HepG2 (cell line): ENCODE results near the gene QKI. TPM values are rescaled to one million over a fixed set of nuclear protein-coding genes. Genes with fewer than 3 reads are reported as not detected.

Source experiments
- ATAC-seq: fragments of 200-7000 bp; cut with Tn5 transposase; 3 replicates; pipeline ENCODE4 v1.9.1; 2020; ENCODE audit warnings: mild to moderate bottlenecking, moderate library complexity
- BruUV-seq: library from RNA; stranded (reverse); fragments of 400-500 nt; replicated peaks from 2 replicates; lab custom pipeline; 2021; lab: Mats Ljungman, UMichigan
- CTCF ChIA-PET: fragments of 300-600 bp; formaldehyde crosslinking; extraction: SDS; loops from one replicate; lab custom pipeline; 2021; ENCODE audit warnings: low total read pairs, inconsistent platforms, low intra/inter-chr PET ratio; lab: Yijun Ruan, JAX
- POLR2A ChIA-PET: fragments of 350-600 bp; sonication (Branson Sonifier 250); formaldehyde crosslinking; loops from one replicate; lab custom pipeline; 2020; ENCODE audit warnings: antibody characterized with exemption, inconsistent platforms; lab: Yijun Ruan, JAX
- DNase-seq: peaks from one replicate; pipeline ENCODE4 v3.0.0-alpha.2; 2015; ENCODE audit warnings: low spot score
- FAIRE-seq: peaks from 3 replicates; lab custom pipeline; 2011; peaks lifted over from hg19 to GRCh38; lab: Jason Lieb, UNC
- H2AFZ ChIP-seq: one replicate; pipeline ENCODE4 v1.6.1; 2011; ENCODE audit warnings: low read length, inconsistent platforms
- H3K27ac ChIP-seq: fragments of 300-600 bp; 3 replicates; pipeline ENCODE4 v1.8.0; 2011; ENCODE audit warnings: mixed run types, mild to moderate bottlenecking, mixed read lengths, low read length, inconsistent platforms; ENCODE audit not compliant: insufficient read depth; ENCODE audit errors: extremely low read length
- H3K27me3 ChIP-seq, 2 experiments: fragments of 200-600 bp in 1 of 2; 2 replicates in 1 of 2; 3 replicates in 1 of 2; pipeline versions ENCODE4 v1.6.0 to v1.8.0; 2011; ENCODE audit warnings: low read length in 2 of 2, mild to moderate bottlenecking in 2 of 2, moderate library complexity in 2 of 2, inconsistent platforms in 1 of 2; ENCODE audit not compliant: insufficient read depth in 2 of 2, control insufficient read depth in 1 of 2
- H3K36me3 ChIP-seq, 2 experiments: fragments of 200-600 bp in 1 of 2; replicated peaks in 1 of 2; 2 replicates in 1 of 2; 3 replicates in 1 of 2; pipeline versions ENCODE4 v1.5.1 to v1.8.0; 2011; ENCODE audit warnings: low read length in 2 of 2, inconsistent platforms in 1 of 2; ENCODE audit not compliant: insufficient read depth in 2 of 2, control insufficient read depth in 1 of 2
- H3K4me1 ChIP-seq: 2 replicates; pipeline ENCODE4 v1.5.1; 2012; ENCODE audit warnings: low read length, inconsistent platforms; ENCODE audit not compliant: insufficient read depth
- H3K4me2 ChIP-seq: 2 replicates; pipeline ENCODE4 v1.6.0; 2011; ENCODE audit warnings: low read depth, low read length, inconsistent platforms
- H3K4me3 ChIP-seq, 3 experiments: fragments of 200-600 bp in 1 of 3; sonication (generic), shearing (Covaris generic) in 1 of 3; replicated peaks in 1 of 3; 2 replicates each; pipeline ENCODE4 v1.5.1; 2011 to 2016; ENCODE audit warnings: low read length in 3 of 3, inconsistent platforms in 2 of 3, low read depth in 2 of 3, mild to moderate bottlenecking in 2 of 3, control low read depth in 1 of 3, mixed read lengths in 1 of 3; ENCODE audit not compliant: insufficient read depth in 1 of 3
- H3K79me2 ChIP-seq: one replicate; pipeline ENCODE4 v1.6.1; 2011; ENCODE audit warnings: low read length, inconsistent platforms; ENCODE audit not compliant: insufficient read depth
- H3K9ac ChIP-seq: 2 replicates; pipeline ENCODE4 v1.6.0; 2011; ENCODE audit warnings: mild to moderate bottlenecking, low read depth, low read length, inconsistent platforms; ENCODE audit not compliant: insufficient read depth
- H3K9me3 ChIP-seq: 2 replicates; pipeline ENCODE4 v1.5.1; 2012; ENCODE audit warnings: mild to moderate bottlenecking, low read length
- H4K20me1 ChIP-seq: 2 replicates; pipeline ENCODE4 v1.6.0; 2011; ENCODE audit warnings: inconsistent platforms, mild to moderate bottlenecking, low read length, moderate library complexity; ENCODE audit not compliant: insufficient read depth
- LCORL ChIP-seq, 2 experiments: fragments of 450-650 bp in 1 of 2; sonication (generic) in 1 of 2; formaldehyde crosslinking in 1 of 2; IDR thresholded peaks; 2 replicates each; pipeline versions ENCODE4 v1.5.0 to v1.6.1; 2017 to 2020; ENCODE audit warnings: antibody characterized with exemption in 1 of 2, missing genetic modification reagents in 1 of 2
- ZKSCAN5 ChIP-seq: sonication (generic); formaldehyde crosslinking; IDR thresholded peaks from 2 replicates; pipeline ENCODE4 v1.5.1; 2020; ENCODE audit warnings: mild to moderate bottlenecking, missing genetic modification reagents
- ZSCAN30 ChIP-seq: sonication (generic); formaldehyde crosslinking; IDR thresholded peaks from 2 replicates; pipeline ENCODE4 v1.5.0; 2020; ENCODE audit warnings: mild to moderate bottlenecking, missing genetic modification reagents
- WGBS: methylation state at CpG from one replicate; pipeline ENCODE4 v1.1.6; 2017; ENCODE audit warnings: low lambda C conversion rate; 5-methylcytosine and 5-hydroxymethylcytosine counted together
- in situ Hi-C: cut with HindIII; loops from 2 replicates; pipeline ENCODE4 v1.10.0; 2017; ENCODE audit warnings: low pct_unique_long_range_greater_than_20kb; ENCODE audit not compliant: extremely low pct_ligation_motif_present
- intact Hi-C: fragments of 100-400 bp; cut with micrococcal nuclease; formaldehyde crosslinking; loops from one replicate; pipeline ENCODE4 v1.10.0; 2022; ENCODE audit not compliant: unreplicated experiment
- polyA plus RNA-seq, 8 experiments: library from polyadenylated mRNA; depleted of rRNA in 3 of 8; stranded (reverse) in 7 of 8; unstranded in 1 of 8; fragments of >200 nt; fragmentation: Illumina TruSeq in 4 of 8; extraction: Trizol in 4 of 8; gene quantifications; 2 replicates each; pipeline versions ENCODE4 v1.2.1 to v1.2.3, GENCODE V29; 2011 to 2016; ENCODE audit warnings: low read depth in 4 of 8, missing spikeins in 1 of 8, mixed read lengths in 1 of 8; ENCODE audit not compliant: insufficient read depth in 1 of 8
- total RNA-seq, 5 experiments: library from RNA; depleted of rRNA; stranded (reverse); fragments of >200 nt; fragmentation: Illumina TruSeq; extraction: Trizol; gene quantifications; 2 replicates each; pipeline ENCODE4 v1.2.3, GENCODE V29; 2016; ENCODE audit warnings: low read depth in 1 of 5
- TF ChIP-seq, protein P1 (sequence below): sonication (generic); formaldehyde crosslinking; IDR thresholded peaks from 2 replicates; pipeline ENCODE4 v1.4.0; 2020; ENCODE audit warnings: missing genetic modification reagents, low read depth, mild to moderate bottlenecking, borderline replicate concordance
- TF ChIP-seq, protein P2 (sequence below): sonication (generic); formaldehyde crosslinking; IDR thresholded peaks from 2 replicates; pipeline ENCODE4 v1.4.0; 2020; ENCODE audit warnings: mild to moderate bottlenecking, missing genetic modification reagents

The QKI gene
- total and polyA plus RNA-seq, 2 of the 13 experiments (the other 11 are each of a cell fraction or from before 2014, with no cell fraction given) = 136 to 137 TPM

DNA sequence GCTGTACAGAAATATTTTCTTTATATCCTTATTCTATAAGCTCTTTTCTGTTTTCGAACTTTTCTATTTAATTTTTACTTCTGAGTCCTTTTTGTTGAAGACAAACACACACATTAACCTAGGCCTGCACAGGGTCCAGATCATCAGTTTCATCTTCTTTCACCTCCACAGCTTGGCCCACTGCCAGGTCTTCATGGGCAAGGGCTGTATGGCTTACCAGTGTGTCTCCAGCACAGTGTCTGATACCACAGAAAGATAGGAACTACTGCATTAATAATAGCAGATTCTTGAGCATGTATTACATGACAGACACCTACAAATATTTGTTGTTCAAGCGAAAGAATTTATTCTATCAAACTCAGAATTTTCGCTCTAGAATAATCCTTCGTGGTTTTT, 24.4 kb downstream of the QKI start:
- no peak overlapping the region for H3K4me2 ChIP-seq
- no TSS peak for BruUV-seq
- FAIRE-seq = no peak
- WGBS = 94% methylated on average over 4 of the region's 4 CpGs
- TF ChIP-seq ZSCAN30 = no peak
- TF ChIP-seq LCORL (IDR thresholded peaks at IDR 0.05) = 0 out of 2 replicates have a peak, but pooled peaks have one; percentile 15
- no peak for TF ChIP-seq LCORL (CRISPR knock-in tag; IDR thresholded peaks at IDR 0.05)
- 0 out of 2 replicates have a peak, but pooled peaks have one; percentile 32 for TF ChIP-seq ZKSCAN5
- TF ChIP-seq, protein P1, sequence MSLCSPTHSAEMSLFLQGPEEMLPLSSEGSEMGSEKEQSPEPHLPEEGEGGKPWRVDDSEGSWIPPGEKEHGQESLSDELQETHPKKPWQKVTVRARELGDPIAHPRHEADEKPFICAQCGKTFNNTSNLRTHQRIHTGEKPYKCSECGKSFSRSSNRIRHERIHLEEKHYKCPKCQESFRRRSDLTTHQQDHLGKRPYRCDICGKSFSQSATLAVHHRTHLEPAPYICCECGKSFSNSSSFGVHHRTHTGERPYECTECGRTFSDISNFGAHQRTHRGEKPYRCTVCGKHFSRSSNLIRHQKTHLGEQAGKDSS (CRISPR knock-in tag) = no peak
- TF ChIP-seq, protein P2, sequence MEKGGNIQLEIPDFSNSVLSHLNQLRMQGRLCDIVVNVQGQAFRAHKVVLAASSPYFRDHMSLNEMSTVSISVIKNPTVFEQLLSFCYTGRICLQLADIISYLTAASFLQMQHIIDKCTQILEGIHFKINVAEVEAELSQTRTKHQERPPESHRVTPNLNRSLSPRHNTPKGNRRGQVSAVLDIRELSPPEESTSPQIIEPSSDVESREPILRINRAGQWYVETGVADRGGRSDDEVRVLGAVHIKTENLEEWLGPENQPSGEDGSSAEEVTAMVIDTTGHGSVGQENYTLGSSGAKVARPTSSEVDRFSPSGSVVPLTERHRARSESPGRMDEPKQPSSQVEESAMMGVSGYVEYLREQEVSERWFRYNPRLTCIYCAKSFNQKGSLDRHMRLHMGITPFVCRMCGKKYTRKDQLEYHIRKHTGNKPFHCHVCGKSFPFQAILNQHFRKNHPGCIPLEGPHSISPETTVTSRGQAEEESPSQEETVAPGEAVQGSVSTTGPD (CRISPR knock-in tag) = no peak
- TF ChIP-seq, all 625 proteins: peak for 2
- H3K9me3 ChIP-seq = no peaks in the 10 kb centered on the region
- ChIA-PET CTCF (no interaction called here), POLR2A (no interaction called here)
- ATAC-seq (peak; percentile 67), DNase-seq (peak; percentile 49)
- no peak overlapping the region for H3K9ac ChIP-seq
- in situ Hi-C loops = loop anchor here (10.0 kb wide), 1 partner anchor 106 kb away; no protein-coding TSS in a partner anchor
- peaks cover 59% of the 10 kb centered on the region for H4K20me1 ChIP-seq
- peaks cover 38% of the 10 kb centered on the region for H3K4me1 ChIP-seq
- no peaks in the 10 kb centered on the region for H3K27me3 ChIP-seq
- no peak overlapping the region for H3K27ac ChIP-seq
- intact Hi-C loops = loop anchor here (1.0 kb wide), 1 partner anchor 9 kb away; no protein-coding TSS in a partner anchor
- no peak overlapping the region for H3K4me3 ChIP-seq
- H2AFZ ChIP-seq = no peak overlapping the region
- H3K79me2 ChIP-seq = peaks cover 100% of the 10 kb centered on the region
- no peaks in the 10 kb centered on the region; a peak in 1 of 5 replicates for H3K36me3 ChIP-seq
